SU-DHL-6 (cell line): Measurements from ENCODE around the gene TDRD1.

ENCODE experiments used
- EZH2phosphoT487 ChIP-seq: fragments of 200-600 bp; sonication (generic), shearing (Covaris generic); conservative IDR thresholded peaks from 2 replicates; pipeline ENCODE4 v1.6.1; 2018; ENCODE audit warnings: mild to moderate bottlenecking, antibody characterized with exemption, low read length, moderate library complexity, mixed read lengths
- TF ChIP-seq, protein P1 (sequence below): fragments of 200-600 bp; sonication (generic); IDR thresholded peaks from one replicate; pipeline ENCODE4 v1.5.1; 2017; ENCODE audit warnings: antibody characterized with exemption, mild to moderate bottlenecking, low read length, moderate library complexity; ENCODE audit not compliant: insufficient read depth, poor library complexity, severe bottlenecking

DNA sequence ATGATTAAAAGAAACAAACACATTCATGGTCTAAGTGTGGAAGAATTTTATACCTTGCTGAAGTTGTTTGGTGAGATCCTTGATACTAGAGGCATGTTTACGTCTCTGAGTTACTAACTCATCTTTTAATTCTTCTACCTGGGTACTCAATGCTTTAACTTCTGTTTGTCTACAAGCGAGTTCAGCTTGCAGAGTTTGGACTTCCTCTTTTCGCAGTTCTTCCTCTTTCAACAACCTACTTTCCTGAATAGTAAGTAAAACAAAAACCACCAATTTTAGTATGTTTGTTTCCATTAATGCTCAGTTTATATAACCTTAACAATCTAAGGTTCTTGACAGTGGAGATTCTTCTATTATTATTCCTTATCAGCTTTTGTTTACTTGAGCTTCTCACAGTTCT is 48.1 kb upstream of the TDRD1 start:
- TF ChIP-seq, protein P1, sequence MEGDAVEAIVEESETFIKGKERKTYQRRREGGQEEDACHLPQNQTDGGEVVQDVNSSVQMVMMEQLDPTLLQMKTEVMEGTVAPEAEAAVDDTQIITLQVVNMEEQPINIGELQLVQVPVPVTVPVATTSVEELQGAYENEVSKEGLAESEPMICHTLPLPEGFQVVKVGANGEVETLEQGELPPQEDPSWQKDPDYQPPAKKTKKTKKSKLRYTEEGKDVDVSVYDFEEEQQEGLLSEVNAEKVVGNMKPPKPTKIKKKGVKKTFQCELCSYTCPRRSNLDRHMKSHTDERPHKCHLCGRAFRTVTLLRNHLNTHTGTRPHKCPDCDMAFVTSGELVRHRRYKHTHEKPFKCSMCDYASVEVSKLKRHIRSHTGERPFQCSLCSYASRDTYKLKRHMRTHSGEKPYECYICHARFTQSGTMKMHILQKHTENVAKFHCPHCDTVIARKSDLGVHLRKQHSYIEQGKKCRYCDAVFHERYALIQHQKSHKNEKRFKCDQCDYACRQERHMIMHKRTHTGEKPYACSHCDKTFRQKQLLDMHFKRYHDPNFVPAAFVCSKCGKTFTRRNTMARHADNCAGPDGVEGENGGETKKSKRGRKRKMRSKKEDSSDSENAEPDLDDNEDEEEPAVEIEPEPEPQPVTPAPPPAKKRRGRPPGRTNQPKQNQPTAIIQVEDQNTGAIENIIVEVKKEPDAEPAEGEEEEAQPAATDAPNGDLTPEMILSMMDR = no peak
- no peak for TF ChIP-seq EZH2phosphoT487
